BLaER1 treated with 17β-estradiol and CSF1 and Interleukin-3, amounts not matched to agents 10 nM and 100 nM (cell line): Measurements from ENCODE around the gene TMEM107.
A peak's percentile ranks its signal among the peaks of the same experiment; 100 is the strongest.

ENCODE experiments used
- H3K27ac ChIP-seq, 11 experiments: shearing (Covaris generic); formaldehyde crosslinking; 2 replicates each; pipeline ENCODE4 v1.8.1; 2022
- H3K27me3 ChIP-seq, 11 experiments: shearing (Covaris generic); formaldehyde crosslinking; 2 replicates each; pipeline ENCODE4 v1.8.1; 2022
- H3K36me3 ChIP-seq, 11 experiments: shearing (Covaris generic); formaldehyde crosslinking; 2 replicates each; pipeline ENCODE4 v1.8.1; 2022
- H3K4me1 ChIP-seq, 10 experiments: shearing (Covaris generic); formaldehyde crosslinking; 2 replicates each; pipeline ENCODE4 v1.8.1; 2022
- H3K4me2 ChIP-seq, 11 experiments: shearing (Covaris generic); formaldehyde crosslinking; 2 replicates each; pipeline ENCODE4 v1.8.1; 2022
- H3K4me3 ChIP-seq, 10 experiments: shearing (Covaris generic); formaldehyde crosslinking; 2 replicates each; pipeline ENCODE4 v1.8.1; 2022
- H3K9ac ChIP-seq, 11 experiments: shearing (Covaris generic); formaldehyde crosslinking; 2 replicates each; pipeline ENCODE4 v1.8.1; 2022
- H3K9me3 ChIP-seq, 11 experiments: shearing (Covaris generic); formaldehyde crosslinking; replicated peaks in 1 of 11; 2 replicates each; pipeline ENCODE4 v1.8.1; 2022
- H4K20me1 ChIP-seq, 11 experiments: shearing (Covaris generic); formaldehyde crosslinking; 2 replicates each; pipeline ENCODE4 v1.8.1; 2022
- Cebpa-rat ChIP-seq, 11 experiments: shearing (Covaris generic); IDR thresholded peaks; 2 replicates each; pipeline ENCODE4 v1.8.1; 2022

Gene TMEM107

DNA sequence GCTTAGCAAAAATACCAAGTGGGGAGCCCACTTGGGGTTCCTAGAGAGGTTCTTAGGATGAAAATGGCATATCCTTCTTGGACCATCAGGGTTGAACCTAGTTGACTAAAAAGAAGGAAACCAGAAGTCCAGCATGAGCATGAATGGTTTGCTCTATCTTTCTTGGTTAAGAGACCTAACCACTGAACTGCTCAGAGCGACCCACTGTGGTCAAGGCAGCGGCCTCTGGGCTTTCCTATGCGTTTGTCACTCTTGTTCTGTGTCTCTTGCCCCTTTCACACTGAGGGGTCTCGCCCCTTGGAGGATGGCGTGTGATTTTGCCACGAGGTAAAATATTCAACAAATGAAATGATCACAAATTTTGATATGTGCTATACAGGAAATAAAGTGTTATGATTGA, 14.3 kb upstream of the TMEM107 start:
- H3K27ac ChIP-seq: peak overlapping the region in 8 of 11 experiments; percentile 17 to 91 (median 80); a peak in 14 of 22 replicates
- TF ChIP-seq Cebpa-rat (IDR thresholded peaks at IDR 0.05): no peak
- peak overlapping the region; percentile 47 to 100 (median 70) for H3K4me2 ChIP-seq
- peaks cover 15 to 36% (median 20%) of the 10 kb centered on the region in 11 experiments; a peak in 19 of 22 replicates for H4K20me1 ChIP-seq
- peak overlapping the region in 9 of 11 experiments; percentile 15 to 93 (median 44); a peak in 11 of 22 replicates for H3K9ac ChIP-seq
- H3K9me3 ChIP-seq: no peaks in the 10 kb centered on the region
- H3K4me1 ChIP-seq: peaks cover 37 to 46% (median 42%) of the 10 kb centered on the region in 10 experiments
- H3K27me3 ChIP-seq: no peaks in the 10 kb centered on the region
- H3K36me3 ChIP-seq: no peaks in the 10 kb centered on the region
- H3K4me3 ChIP-seq: peak overlapping the region; percentile 23 to 88 (median 78); a peak in 13 of 20 replicates

DNA sequence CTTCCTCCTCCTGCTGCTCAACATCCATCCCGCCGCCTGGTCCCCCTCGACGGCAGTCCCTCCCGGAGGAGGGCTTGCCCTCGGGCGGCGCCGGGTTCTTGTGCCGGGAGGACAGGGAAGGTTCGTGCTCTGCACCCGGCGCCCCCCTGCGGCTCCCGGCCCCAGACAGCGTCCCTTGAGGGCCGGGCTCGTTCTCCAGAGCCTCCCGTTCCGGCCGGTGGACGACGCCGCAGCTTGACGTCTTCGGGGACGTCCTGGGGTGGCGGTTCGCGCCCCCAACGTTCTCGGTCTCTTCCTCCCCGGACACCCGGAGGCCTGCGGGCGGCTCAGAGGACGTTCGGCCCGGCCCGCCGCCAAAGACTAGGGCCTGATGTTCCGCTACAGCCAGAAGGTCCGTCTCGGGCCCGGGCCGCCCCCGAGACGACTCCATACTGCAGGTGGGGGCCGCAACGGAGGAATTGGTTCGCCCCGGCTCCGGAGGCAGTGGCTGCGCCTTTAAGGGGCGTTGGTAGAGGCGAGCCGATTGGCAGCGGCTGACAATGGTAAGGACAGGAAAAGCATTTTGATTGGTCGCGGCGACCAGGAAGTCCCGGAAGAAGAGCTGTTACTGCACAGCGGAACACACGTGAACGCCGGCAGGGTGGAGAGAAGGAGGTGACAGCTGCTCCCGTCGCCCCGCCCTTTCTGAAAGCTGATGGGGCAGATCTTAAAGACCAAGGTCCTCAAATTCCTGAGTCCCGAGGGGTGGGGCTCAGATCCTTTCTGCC, 13.7 kb upstream of the TMEM107 start, which contains the start of gene BORCS6:
Gene BORCS6, minus strand, starts transcription at position 470 of the 767 bp plus-strand sequence. Its CDS starts 40 bp downstream, at position 430.
- H3K4me1 ChIP-seq: peaks cover 37 to 46% (median 43%) of the 10 kb centered on the region in 10 experiments
- H3K9ac ChIP-seq: peak within 1 kb of the TSS; percentile 78 to 93 (median 88)
- no peaks in the 10 kb centered on the region for H3K36me3 ChIP-seq
- peak within 1 kb of the TSS; percentile 71 to 88 (median 79) for H3K4me3 ChIP-seq
- H3K27me3 ChIP-seq: no peaks in the 10 kb centered on the region
- TF ChIP-seq Cebpa-rat (IDR thresholded peaks at IDR 0.05): no peak
- H3K27ac ChIP-seq: peak within 1 kb of the TSS; percentile 73 to 91 (median 84)
- peak within 1 kb of the TSS; percentile 85 to 100 (median 98) for H3K4me2 ChIP-seq
- H4K20me1 ChIP-seq: peaks cover 15 to 36% (median 20%) of the 10 kb centered on the region in 11 experiments; a peak in 19 of 22 replicates
- H3K9me3 ChIP-seq: no peaks in the 10 kb centered on the region

DNA sequence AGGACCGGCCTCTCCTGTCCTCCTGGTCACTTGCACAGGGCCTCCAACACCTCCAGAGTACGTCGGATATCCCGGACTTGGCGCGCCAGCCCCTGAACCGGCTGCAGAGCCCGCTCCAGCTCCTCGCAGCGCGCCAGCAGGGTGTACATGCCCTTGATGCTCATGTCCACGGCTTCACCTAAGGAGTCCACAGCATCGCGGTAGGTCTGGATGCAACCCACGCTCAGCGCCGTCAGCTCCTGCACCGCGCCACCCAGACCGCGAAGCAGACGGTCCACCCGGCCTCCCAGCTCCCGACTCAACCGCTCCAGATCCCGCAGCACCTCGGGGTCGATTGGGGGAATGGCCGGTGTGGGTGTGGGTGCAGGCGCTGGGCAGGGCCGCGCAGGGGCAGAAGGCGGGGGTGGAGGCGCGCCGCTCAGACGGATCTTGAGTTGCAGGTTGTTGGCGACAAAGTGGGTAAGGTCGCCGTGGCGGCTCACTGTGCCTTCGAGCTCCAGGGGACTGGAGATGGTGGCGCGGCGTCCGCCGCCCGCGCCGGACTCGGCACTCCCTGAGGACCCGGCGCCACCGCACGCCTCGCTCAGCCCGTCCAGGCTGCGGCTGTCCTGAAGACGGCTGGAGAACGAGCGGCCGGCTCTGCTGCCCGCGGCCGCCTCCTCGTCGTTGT, 13.0 kb upstream of the TMEM107 start:
- H3K4me1 ChIP-seq: peaks cover 37 to 50% (median 46%) of the 10 kb centered on the region in 10 experiments
- H3K9ac ChIP-seq: peak overlapping the region; percentile 78 to 93 (median 88)
- H3K27me3 ChIP-seq: no peaks in the 10 kb centered on the region
- H4K20me1 ChIP-seq: peaks cover 15 to 36% (median 20%) of the 10 kb centered on the region in 11 experiments; a peak in 19 of 22 replicates
- peak overlapping the region; percentile 73 to 91 (median 84) for H3K27ac ChIP-seq
- H3K9me3 ChIP-seq: no peaks in the 10 kb centered on the region
- peak overlapping the region; percentile 71 to 88 (median 79) for H3K4me3 ChIP-seq
- H3K4me2 ChIP-seq: peak overlapping the region; percentile 85 to 100 (median 98)
- TF ChIP-seq Cebpa-rat (IDR thresholded peaks at IDR 0.05): no peak
- H3K36me3 ChIP-seq: no peaks in the 10 kb centered on the region

DNA sequence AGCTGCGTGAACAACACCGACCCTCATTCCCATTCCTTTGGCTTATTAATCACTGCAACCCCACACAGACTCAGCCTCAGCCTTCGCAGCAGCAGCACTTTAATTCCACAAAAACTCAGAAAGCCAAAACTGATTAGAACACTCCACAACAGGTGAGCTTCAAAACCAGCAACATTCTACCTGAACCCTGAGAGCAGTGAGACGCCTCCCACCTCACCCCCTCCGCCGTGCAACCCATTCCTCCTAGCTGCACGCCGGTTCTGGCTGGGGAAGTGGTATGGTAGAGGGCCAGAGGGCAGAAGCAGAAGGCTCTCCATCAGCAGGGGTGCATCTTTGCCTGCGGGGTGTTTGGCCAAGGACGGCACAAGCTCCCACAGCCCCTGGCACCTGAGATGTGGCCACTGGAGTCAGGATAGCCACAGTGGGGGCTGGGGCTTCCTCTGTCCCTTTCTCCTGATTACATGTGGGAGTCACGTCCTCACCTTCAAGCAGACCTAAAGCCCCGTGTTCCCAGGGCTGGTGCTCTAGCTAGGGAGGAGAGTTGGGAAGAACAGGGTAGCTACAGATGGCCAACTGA, 12.2 kb upstream of the TMEM107 start:
- Histone ChIP-seq H3K9me3 (no peaks in the 10 kb centered on the region), H3K9ac (peak overlapping the region; percentile 78 to 93 (median 88)), H3K36me3 (no peaks in the 10 kb centered on the region), H3K27me3 (no peaks in the 10 kb centered on the region), H4K20me1 (peaks cover 15 to 36% (median 20%) of the 10 kb centered on the region in 11 experiments; a peak in 19 of 22 replicates), H3K27ac (peak overlapping the region; percentile 24 to 91 (median 84); a peak in 21 of 22 replicates), H3K4me2 (peak overlapping the region; percentile 85 to 100 (median 98)), H3K4me1 (peaks cover 37 to 56% (median 50%) of the 10 kb centered on the region in 10 experiments), H3K4me3 (peak overlapping the region; percentile 71 to 88 (median 79))
- no peak for TF ChIP-seq Cebpa-rat (IDR thresholded peaks at IDR 0.05)

DNA sequence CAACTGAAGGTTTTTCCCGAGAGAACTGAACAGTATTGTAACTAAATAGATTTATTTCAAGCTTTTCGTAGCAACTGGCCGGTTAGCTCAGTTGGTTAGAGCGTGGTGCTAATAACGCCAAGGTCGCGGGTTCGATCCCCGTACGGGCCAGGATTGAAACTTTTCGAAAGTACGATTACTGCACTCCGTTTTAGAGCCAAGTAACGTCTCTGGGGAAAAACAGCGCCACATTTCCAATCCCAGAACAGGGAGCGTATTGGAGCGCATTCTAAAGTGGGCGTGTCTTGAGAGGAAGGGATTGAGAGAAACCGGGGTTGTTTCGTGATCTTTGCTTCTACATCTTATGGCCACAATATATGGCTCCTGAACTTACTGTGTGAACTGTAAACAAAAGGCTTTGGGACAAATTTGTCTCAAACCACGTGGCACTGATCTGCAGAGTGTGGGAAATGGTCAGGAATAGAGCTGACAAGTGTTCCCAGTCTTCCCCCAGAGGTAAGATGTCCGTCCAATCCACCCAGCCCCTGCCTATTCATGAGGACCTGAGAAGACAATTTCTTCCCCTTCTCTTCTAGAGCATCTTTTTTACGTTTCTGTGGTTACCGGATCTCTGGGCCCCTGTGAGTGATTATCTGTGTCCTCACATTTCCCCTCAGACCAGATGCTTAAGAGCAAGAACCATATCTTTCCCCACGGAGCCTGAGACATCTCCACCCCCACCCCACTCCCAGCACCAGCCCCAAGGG, 11.5 kb upstream of the TMEM107 start:
- Histone ChIP-seq H3K9me3 (no peaks in the 10 kb centered on the region), H3K4me2 (peak overlapping the region; percentile 85 to 100 (median 98)), H3K4me1 (peaks cover 37 to 52% (median 48%) of the 10 kb centered on the region in 10 experiments), H4K20me1 (peaks cover 15 to 36% (median 20%) of the 10 kb centered on the region in 11 experiments; a peak in 19 of 22 replicates), H3K4me3 (peak overlapping the region; percentile 71 to 88 (median 79)), H3K27me3 (no peaks in the 10 kb centered on the region), H3K9ac (peak overlapping the region; percentile 78 to 93 (median 88)), H3K36me3 (no peaks in the 10 kb centered on the region), H3K27ac (peak overlapping the region; percentile 46 to 91 (median 83); a peak in 20 of 22 replicates)
- no peak; a peak in 1 of 22 replicates for TF ChIP-seq Cebpa-rat (IDR thresholded peaks at IDR 0.05)

DNA sequence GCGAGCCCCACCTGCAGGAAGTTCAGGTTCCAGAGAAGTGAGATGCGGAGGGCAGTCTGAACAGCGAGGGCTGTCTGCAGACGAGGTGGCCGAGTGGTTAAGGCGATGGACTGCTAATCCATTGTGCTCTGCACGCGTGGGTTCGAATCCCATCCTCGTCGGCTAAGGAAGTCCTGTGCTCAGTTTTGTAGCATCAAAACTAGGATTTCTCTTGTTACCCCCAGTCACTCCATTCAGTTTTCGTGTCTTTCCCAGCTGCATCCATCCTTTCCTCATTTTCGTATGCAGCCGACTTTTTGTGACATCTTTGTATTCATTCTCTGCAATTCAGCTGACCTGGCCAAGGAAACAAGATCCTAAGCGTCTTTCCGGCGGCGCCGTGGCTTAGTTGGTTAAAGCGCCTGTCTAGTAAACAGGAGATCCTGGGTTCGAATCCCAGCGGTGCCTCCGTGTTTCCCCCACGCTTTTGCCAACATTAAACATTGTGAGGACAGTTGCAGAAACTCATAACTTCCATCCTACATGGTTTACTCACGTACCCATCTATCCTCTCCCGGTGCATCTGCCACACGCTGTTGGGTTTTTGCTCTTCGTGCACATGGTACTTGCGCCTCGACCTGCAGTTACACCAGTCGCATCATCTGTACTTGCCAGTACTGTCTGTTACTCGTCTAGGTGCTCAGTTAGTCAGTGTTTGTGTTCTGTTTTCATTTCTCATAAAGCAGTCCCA, 10.8 kb upstream of the TMEM107 start:
- Histone ChIP-seq H3K27ac (peak overlapping the region; percentile 46 to 91 (median 83); a peak in 21 of 22 replicates), H4K20me1 (peaks cover 15 to 36% (median 20%) of the 10 kb centered on the region in 11 experiments; a peak in 19 of 22 replicates)

DNA sequence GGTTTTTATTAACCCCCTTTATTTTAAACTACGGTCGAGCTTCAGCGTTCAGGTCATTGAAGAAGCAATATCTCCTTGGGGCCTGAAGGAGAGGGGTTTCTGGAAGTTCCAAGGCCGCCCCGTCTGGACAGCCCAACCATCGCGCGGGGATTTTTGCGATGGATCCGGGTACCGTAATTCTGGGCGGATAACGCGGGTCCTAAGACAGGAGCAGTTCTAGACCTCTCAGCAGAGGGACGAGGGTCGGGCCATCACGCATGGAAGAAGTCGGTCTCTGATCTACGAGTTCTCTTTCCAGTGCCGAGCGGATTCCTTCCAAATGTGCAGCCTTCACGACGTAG, 10.2 kb upstream of the TMEM107 start:
- peaks cover 25 to 45% (median 37%) of the 10 kb centered on the region in 10 experiments for H3K4me1 ChIP-seq
- peak overlapping the region; percentile 85 to 100 (median 98) for H3K4me2 ChIP-seq
- H3K9ac ChIP-seq: peak overlapping the region; percentile 71 to 93 (median 83)
- no peak for TF ChIP-seq Cebpa-rat (IDR thresholded peaks at IDR 0.05)
- H3K9me3 ChIP-seq: no peaks in the 10 kb centered on the region
- no peaks in the 10 kb centered on the region for H3K36me3 ChIP-seq
- peaks cover 15 to 36% (median 20%) of the 10 kb centered on the region in 11 experiments; a peak in 19 of 22 replicates for H4K20me1 ChIP-seq
- H3K27me3 ChIP-seq: no peaks in the 10 kb centered on the region
- H3K27ac ChIP-seq: peak overlapping the region; percentile 52 to 91 (median 83); a peak in 21 of 22 replicates
- peak overlapping the region; percentile 71 to 88 (median 78) for H3K4me3 ChIP-seq

More for the DNA sequence above, 10.8 kb upstream of the TMEM107 start:
- no peaks in the 10 kb centered on the region for H3K36me3 ChIP-seq
- peak overlapping the region; percentile 71 to 93 (median 83); a peak in 21 of 22 replicates for H3K9ac ChIP-seq
- H3K9me3 ChIP-seq: no peaks in the 10 kb centered on the region
- H3K4me1 ChIP-seq: peaks cover 30 to 46% (median 41%) of the 10 kb centered on the region in 10 experiments
- no peaks in the 10 kb centered on the region for H3K27me3 ChIP-seq
- TF ChIP-seq Cebpa-rat (IDR thresholded peaks at IDR 0.05): 0 out of 22 replicates have a peak, but pooled peaks of 1 of the 11 experiments have one; percentile 33
- peak overlapping the region; percentile 71 to 88 (median 78) for H3K4me3 ChIP-seq
- H3K4me2 ChIP-seq: peak overlapping the region; percentile 85 to 100 (median 98)
